HL-60 (cell line): Measurements from ENCODE around the gene EFCAB14.

Source experiments
- SPI1 ChIP-seq: IDR thresholded peaks from 2 replicates; pipeline ENCODE4 v1.6.1; 2012; ENCODE audit warnings: low read depth, mild to moderate bottlenecking, borderline replicate concordance
- TF ChIP-seq, protein P1 (sequence below): IDR thresholded peaks from one replicate; pipeline ENCODE4 v1.5.1; 2011; ENCODE audit warnings: low read length, control low read depth, inconsistent platforms; ENCODE audit not compliant: insufficient read depth

DNA sequence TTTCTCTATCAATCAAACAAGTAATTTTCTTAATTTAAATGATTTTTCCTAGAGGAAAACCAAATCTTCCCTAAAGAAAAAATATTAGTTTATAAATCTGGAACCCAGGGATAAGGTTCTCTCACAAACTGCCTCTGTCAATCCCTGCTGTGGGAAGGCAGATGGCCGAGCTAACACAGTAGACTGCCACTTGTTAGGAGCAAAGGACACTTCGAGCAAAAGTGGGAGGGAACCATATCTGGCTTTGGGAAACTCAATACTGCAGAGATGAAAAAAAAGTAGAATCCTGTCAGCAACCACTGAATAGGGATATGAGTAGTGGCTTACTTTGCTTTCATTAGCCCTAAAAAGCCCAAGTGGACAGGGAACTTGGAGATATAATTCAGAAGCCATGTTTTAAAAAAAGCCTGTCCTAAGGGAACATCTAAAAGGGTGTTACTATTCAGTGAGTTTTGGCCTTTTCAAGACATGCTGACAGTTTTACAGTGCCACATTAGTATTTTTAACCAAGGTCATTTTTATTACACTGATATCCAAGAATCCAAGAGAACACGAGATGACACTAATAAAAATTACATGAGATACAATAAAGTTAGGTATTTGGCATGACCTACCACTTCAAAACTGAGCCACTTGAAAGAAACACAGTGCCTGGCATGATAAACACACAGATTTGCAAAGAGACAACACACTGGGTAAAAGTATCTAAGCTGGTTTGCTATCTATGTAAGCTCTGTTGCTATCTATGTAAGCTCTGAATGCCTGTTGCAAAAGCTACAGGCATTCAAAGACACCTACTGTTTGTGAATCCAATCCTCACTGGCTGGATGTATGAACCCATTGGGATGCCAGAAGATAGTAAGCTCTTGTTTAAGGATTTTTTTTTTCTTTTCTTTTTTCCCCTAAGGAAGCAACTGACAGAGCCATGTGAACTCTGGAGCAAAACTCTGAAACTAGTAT, 25.8 kb downstream of the EFCAB14 start:
- TF ChIP-seq, protein P1, sequence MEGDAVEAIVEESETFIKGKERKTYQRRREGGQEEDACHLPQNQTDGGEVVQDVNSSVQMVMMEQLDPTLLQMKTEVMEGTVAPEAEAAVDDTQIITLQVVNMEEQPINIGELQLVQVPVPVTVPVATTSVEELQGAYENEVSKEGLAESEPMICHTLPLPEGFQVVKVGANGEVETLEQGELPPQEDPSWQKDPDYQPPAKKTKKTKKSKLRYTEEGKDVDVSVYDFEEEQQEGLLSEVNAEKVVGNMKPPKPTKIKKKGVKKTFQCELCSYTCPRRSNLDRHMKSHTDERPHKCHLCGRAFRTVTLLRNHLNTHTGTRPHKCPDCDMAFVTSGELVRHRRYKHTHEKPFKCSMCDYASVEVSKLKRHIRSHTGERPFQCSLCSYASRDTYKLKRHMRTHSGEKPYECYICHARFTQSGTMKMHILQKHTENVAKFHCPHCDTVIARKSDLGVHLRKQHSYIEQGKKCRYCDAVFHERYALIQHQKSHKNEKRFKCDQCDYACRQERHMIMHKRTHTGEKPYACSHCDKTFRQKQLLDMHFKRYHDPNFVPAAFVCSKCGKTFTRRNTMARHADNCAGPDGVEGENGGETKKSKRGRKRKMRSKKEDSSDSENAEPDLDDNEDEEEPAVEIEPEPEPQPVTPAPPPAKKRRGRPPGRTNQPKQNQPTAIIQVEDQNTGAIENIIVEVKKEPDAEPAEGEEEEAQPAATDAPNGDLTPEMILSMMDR, result no peak
- TF ChIP-seq SPI1, result no peak
